NCI-H2196 treated with DMSO at 0.1 percent for 48 hours (cell line): Measurements from ENCODE around the gene SMG6.

Source experiments
- DNase-seq: peaks from one replicate; lab custom pipeline; 2025; ENCODE audit not compliant: unreplicated experiment; lab: John Stamatoyannopoulos, UW

The SMG6 gene

GRCh38 chr17:2110436-2110835 lies 193.1 kb downstream of the SMG6 start:
- no peak for DNase-seq

DNA sequence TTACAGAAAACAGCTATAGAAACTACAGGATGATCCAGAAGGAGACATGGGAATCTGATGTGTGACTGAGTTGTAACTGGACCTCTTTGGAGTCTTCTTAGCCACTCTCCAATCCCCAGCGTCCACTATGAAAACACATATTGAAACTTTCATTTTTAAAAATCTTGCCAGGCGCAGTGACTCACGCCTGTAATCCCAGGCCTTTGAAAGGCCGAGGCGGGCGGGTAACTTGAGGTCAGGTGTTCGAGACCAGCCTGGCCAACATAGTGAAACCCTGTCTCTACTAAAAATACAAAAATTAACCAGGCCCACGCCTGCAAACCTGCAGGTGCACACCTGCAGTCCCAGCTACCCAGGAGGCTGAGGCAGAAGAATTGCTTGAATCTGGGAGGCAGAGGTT lies 195.4 kb downstream of the SMG6 start:
- DNase-seq = no peak

DNA sequence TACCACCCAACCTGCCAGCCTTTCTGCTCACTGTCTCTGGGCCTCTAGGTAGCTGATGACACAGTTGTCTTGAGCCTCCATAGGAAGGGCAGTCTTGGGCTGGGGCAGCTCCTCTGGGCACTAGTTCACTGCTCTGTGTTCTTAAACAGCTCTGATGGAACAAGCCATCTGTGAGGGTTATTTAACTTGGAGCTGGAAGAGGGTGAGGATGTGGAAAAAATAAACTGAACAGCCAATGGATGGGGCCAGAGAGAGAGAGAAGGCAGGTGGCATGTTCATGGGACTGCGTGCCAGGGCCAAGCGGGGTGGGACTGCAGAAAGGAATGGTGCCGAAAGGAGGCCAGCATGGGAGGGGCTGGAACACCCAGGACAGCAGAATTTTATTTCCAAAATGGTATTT lies 196.1 kb downstream of the SMG6 start:
- no peak for DNase-seq

GRCh38 chr17:2107050-2107449 lies 196.5 kb downstream of the SMG6 start:
- DNase-seq = no peak

- DNase-seq = no peak
Observed at GRCh38 chr17:2106308-2106955, 197.2 kb downstream of the SMG6 start.

DNA sequence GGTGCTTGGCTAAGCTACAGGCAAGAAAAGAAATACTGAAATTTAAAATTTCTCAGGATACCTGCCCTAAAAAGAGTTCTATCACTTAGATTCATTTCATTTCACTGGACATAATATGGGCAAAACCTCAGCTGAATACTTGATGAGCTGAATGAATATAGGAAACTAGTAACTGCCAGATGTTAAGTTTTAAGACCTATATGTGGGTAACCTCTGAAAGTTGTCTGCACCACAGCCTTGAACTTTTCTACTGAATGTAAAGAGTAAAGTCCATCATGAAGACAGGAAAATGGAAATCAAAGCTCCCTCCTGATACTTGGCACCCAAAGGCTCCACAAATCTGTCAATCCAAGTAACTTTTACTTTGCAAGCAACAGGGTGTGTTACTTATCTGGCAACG lies 197.9 kb downstream of the SMG6 start:
- DNase-seq = no peak

- DNase-seq = no peak
Observed at GRCh38 chr17:2102931-2103809, 200.4 kb downstream of the SMG6 start.

GRCh38 chr17:2101448-2102257 lies 201.9 kb downstream of the SMG6 start:
- peak; percentile 21 for DNase-seq

- no peak for DNase-seq
Observed at GRCh38 chr17:2095536-2095910, 208.1 kb downstream of the SMG6 start.

- DNase-seq = peak; percentile 24
Observed at GRCh38 chr17:2094891-2095535, 208.6 kb downstream of the SMG6 start.

DNA sequence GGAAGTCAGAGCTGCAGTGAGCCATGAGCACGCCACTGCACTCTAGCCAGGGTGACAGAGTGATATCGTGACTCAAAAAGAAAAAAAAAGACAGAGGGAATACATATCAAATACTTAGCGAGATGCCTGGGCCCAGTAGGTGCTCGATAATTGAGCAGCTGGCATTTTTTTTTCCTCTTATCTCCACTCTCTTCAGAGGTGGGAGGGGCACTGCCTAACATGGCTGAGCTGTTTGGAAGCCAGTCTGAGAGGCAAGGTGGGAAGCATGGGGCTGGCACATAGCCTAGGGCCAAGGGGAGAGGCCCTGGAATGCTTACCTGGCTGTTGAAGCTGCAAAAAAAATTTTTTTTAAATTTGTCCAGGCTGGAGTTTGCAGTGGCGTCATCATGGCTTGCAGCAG lies 210.2 kb downstream of the SMG6 start:
- no peak for DNase-seq

GRCh38 chr17:2092253-2092652 lies 211.3 kb downstream of the SMG6 start:
- DNase-seq = no peak

GRCh38 chr17:2090804-2091534 lies 212.6 kb downstream of the SMG6 start:
- DNase-seq = no peak

DNA sequence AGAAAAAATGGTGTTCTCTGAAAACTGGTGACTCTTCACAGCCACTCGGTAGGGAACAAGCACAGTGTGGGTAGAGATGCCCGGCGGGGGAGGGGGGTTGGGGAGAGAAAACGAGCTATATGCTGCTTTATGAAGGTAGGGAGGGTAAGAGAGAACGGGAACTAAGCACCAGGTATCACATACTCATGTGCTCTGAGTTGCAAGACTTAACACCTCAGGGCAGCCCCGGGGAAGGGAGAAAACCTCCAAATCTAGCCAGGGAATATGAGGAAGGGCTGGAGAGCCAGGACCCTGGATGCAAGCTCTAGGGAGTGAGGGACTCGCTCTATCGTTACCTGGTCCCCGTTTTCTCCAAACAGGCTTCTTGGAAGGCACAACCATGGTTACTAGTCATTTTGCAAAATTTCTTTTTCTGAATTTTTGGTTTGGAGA lies 213.4 kb downstream of the SMG6 start:
- no peak for DNase-seq

DNA sequence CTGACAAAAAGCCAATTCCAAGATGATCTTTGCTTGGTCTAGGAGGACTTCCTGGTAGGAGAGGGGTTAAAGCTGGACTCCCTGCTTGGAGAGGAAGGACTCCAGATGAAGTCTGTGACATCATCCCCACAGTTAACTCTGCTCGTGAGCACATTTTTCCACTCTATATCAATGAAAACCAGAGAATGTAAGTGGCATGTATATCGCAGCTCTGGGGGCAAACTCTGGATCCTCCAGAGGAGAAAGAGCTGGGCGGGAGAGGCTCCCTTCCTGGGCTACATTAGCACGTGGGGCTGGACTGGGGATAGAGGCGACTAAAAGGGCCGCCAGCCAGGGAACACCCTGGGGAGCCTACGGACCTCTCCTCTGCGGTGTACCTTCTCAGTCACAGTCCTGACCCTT lies 214.6 kb downstream of the SMG6 start:
- no peak for DNase-seq

- DNase-seq = no peak
Observed at GRCh38 chr17:2087597-2088211, 215.9 kb downstream of the SMG6 start.

- DNase-seq = no peak
Observed at GRCh38 chr17:2086306-2086705, 217.3 kb downstream of the SMG6 start.

DNA sequence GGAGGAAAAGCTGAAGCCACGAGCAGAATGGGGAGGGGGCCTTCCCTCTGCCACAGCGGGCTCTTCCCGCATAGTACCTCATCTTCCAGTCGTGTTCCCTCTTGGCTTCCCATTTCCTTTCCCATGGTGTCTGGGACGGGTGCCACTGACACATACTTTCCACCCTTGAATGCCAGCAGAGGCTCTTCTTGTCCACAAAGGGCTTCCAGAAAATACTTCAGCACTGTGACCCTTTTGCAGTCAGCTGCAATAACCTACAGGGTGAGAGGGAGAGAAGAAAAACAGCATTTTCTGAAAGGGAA lies 218.0 kb downstream of the SMG6 start:
- no peak for DNase-seq

DNA sequence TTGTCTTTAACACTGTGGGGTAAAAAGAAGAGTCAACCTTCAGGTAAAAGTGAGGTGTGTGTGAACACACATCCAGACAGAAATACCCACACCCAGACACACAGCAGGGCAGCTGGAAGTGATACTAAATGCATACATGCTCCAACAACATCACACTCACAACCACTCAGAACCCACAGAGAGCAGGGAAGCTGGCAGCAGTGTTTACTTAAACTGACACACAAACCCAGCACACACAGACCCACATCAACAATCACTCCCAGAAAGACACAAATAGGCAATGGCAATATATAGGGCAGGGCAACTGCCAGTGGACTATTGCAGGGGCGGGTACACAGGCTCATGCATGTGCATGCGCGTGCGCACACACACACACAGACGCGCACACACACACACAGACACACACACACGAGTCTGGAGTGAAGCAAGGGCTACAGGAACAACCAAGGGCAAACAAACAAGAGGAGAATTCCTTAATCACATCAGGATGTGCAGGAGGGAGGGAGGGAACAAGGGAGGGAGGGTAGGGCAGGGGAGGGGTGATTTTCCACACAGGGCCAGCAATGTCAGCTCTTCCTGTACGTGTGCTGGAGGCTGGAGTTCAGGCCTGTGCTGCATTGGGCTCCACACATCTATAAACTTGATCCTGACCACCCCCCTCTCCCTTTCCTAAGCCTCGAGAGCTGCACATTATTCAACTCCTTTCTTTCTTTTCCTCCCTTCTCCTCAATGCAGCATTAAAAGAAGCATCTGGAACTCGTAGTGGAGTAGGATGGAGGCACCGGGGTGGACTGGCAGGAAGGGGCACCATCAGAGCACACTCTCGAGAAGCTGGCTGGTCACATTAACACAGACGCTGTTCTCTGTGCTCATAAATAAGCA lies 218.6 kb downstream of the SMG6 start:
- no peak for DNase-seq
